ENCODE results near the gene TMEM74B. TPM values are rescaled to one million over a fixed set of nuclear protein-coding genes. Genes with fewer than 3 reads are reported as not detected.

Gene TMEM74B
- total RNA-seq, 1 experiment from 2014 or later: 1.1 TPM

GRCh38 chr20:1134355-1134754 is 50.4 kb downstream of the TMEM74B start:
- Histone ChIP-seq H3K27ac (ENCODE audit: low read length) (no peak overlapping the region), H3K4me1 (ENCODE audit: control insufficient read depth, insufficient read depth, low read length) (no peaks in the 10 kb centered on the region), H3K36me3 (ENCODE audit: control insufficient read depth, insufficient read depth, low read length) (peaks cover 30% of the 10 kb centered on the region), H3K9me3 (ENCODE audit: control insufficient read depth, insufficient read depth, low read depth, low read length) (no peaks in the 10 kb centered on the region), H3K4me3 (ENCODE audit: low read depth in 2 of 2, low read length in 2 of 2) (no peak overlapping the region), H3K27me3 (ENCODE audit: control insufficient read depth, insufficient read depth, low read length) (no peaks in the 10 kb centered on the region)
- no peak for ATAC-seq
- in situ Hi-C loops (cut with HindIII; ENCODE audit: low pct_unique_long_range_greater_than_20kb, low sequenced_read_pairs) (no loop called here), intact Hi-C loops (cut with micrococcal nuclease; ENCODE audit: unreplicated experiment) (no loop called here)
- no peak for DNase-seq (ENCODE audit: low read depth, low spot score)
- POLR2A ChIA-PET: no interaction called here
- TF ChIP-seq SIN3A (IDR thresholded peaks at IDR 0.05; ENCODE audit: borderline replicate concordance, insufficient read depth, low read depth, low read length) (no peak), TCF7L2 (IDR thresholded peaks at IDR 0.05; ENCODE audit: low read depth, low read length) (no peak), POLR2AphosphoS5 (IDR thresholded peaks at IDR 0.05; ENCODE audit: low read depth, low read length) (no peak)
- TF ChIP-seq, protein P1, sequence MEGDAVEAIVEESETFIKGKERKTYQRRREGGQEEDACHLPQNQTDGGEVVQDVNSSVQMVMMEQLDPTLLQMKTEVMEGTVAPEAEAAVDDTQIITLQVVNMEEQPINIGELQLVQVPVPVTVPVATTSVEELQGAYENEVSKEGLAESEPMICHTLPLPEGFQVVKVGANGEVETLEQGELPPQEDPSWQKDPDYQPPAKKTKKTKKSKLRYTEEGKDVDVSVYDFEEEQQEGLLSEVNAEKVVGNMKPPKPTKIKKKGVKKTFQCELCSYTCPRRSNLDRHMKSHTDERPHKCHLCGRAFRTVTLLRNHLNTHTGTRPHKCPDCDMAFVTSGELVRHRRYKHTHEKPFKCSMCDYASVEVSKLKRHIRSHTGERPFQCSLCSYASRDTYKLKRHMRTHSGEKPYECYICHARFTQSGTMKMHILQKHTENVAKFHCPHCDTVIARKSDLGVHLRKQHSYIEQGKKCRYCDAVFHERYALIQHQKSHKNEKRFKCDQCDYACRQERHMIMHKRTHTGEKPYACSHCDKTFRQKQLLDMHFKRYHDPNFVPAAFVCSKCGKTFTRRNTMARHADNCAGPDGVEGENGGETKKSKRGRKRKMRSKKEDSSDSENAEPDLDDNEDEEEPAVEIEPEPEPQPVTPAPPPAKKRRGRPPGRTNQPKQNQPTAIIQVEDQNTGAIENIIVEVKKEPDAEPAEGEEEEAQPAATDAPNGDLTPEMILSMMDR (IDR thresholded peaks at IDR 0.05): no peak
- TF ChIP-seq, protein P2, sequence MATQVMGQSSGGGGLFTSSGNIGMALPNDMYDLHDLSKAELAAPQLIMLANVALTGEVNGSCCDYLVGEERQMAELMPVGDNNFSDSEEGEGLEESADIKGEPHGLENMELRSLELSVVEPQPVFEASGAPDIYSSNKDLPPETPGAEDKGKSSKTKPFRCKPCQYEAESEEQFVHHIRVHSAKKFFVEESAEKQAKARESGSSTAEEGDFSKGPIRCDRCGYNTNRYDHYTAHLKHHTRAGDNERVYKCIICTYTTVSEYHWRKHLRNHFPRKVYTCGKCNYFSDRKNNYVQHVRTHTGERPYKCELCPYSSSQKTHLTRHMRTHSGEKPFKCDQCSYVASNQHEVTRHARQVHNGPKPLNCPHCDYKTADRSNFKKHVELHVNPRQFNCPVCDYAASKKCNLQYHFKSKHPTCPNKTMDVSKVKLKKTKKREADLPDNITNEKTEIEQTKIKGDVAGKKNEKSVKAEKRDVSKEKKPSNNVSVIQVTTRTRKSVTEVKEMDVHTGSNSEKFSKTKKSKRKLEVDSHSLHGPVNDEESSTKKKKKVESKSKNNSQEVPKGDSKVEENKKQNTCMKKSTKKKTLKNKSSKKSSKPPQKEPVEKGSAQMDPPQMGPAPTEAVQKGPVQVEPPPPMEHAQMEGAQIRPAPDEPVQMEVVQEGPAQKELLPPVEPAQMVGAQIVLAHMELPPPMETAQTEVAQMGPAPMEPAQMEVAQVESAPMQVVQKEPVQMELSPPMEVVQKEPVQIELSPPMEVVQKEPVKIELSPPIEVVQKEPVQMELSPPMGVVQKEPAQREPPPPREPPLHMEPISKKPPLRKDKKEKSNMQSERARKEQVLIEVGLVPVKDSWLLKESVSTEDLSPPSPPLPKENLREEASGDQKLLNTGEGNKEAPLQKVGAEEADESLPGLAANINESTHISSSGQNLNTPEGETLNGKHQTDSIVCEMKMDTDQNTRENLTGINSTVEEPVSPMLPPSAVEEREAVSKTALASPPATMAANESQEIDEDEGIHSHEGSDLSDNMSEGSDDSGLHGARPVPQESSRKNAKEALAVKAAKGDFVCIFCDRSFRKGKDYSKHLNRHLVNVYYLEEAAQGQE (IDR thresholded peaks at IDR 0.05; ENCODE audit: insufficient read depth in 1 of 2, low read depth in 2 of 2, low read length in 1 of 2): no peak
- CTCF ChIA-PET: no interaction called here
- BruUV-seq (replicated peaks): no TSS peak

- in situ Hi-C loops (cut with HindIII; ENCODE audit: low pct_unique_long_range_greater_than_20kb, low sequenced_read_pairs) (no loop called here), intact Hi-C loops (cut with micrococcal nuclease; ENCODE audit: unreplicated experiment) (no loop called here)
- Histone ChIP-seq H3K27me3 (ENCODE audit: control insufficient read depth, insufficient read depth, low read length) (no peaks in the 10 kb centered on the region), H3K4me3 (ENCODE audit: low read depth in 2 of 2, low read length in 2 of 2) (no peak overlapping the region), H3K36me3 (ENCODE audit: control insufficient read depth, insufficient read depth, low read length) (peaks cover 24% of the 10 kb centered on the region), H3K9me3 (ENCODE audit: control insufficient read depth, insufficient read depth, low read depth, low read length) (no peaks in the 10 kb centered on the region), H3K4me1 (ENCODE audit: control insufficient read depth, insufficient read depth, low read length) (no peaks in the 10 kb centered on the region), H3K27ac (ENCODE audit: low read length) (no peak overlapping the region)
- DNase-seq (ENCODE audit: low read depth, low spot score) (no peak), ATAC-seq (no peak)
- BruUV-seq (replicated peaks): no TSS peak
- ChIA-PET POLR2A (no interaction called here), CTCF (no interaction called here)
- TF ChIP-seq TCF7L2 (IDR thresholded peaks at IDR 0.05; ENCODE audit: low read depth, low read length): no peak
- TF ChIP-seq SIN3A (IDR thresholded peaks at IDR 0.05; ENCODE audit: borderline replicate concordance, insufficient read depth, low read depth, low read length): no peak
- TF ChIP-seq POLR2AphosphoS5 (IDR thresholded peaks at IDR 0.05; ENCODE audit: low read depth, low read length): no peak
- TF ChIP-seq, protein P2 (IDR thresholded peaks at IDR 0.05; ENCODE audit: insufficient read depth in 1 of 2, low read depth in 2 of 2, low read length in 1 of 2): no peak
- TF ChIP-seq, protein P1 (IDR thresholded peaks at IDR 0.05): no peak
Observed at GRCh38 chr20:1131354-1131753, 53.4 kb downstream of the TMEM74B start.
